ENCODE data around the gene RNASE8.

The RNASE8 gene

GRCh38 chr14:21047378-21047781, 10.2 kb upstream of the RNASE8 start:
- Histone ChIP-seq H2AFZ (ENCODE audit: low read depth) (no peak overlapping the region), H3K27me3 (ENCODE audit: insufficient read depth, low read depth) (no peaks in the 10 kb centered on the region), H3K4me2 (no peak overlapping the region), H3K4me1 (ENCODE audit: low read depth, poor library complexity, severe bottlenecking) (no peaks in the 10 kb centered on the region), H4K20me1 (ENCODE audit: insufficient read depth) (no peaks in the 10 kb centered on the region), H3K9ac (no peak overlapping the region), H3K27ac (no peak overlapping the region), H3K36me3 (ENCODE audit: insufficient read depth) (no peaks in the 10 kb centered on the region), H3K4me3 (IDR thresholded peaks at IDR 0.05; ENCODE audit: insufficient read depth, low read depth, low read length) (no peak overlapping the region), H3K79me2 (ENCODE audit: insufficient read depth, low read depth) (no peaks in the 10 kb centered on the region)
- no peak for TF ChIP-seq CTCF (conservative IDR thresholded peaks at IDR 0.05; ENCODE audit: low read depth, low read length)

GRCh38 chr14:21048638-21049037, 9.0 kb upstream of the RNASE8 start:
- Histone ChIP-seq H3K9ac (no peak overlapping the region), H2AFZ (ENCODE audit: low read depth) (no peak overlapping the region), H3K79me2 (ENCODE audit: insufficient read depth, low read depth) (no peaks in the 10 kb centered on the region), H3K36me3 (ENCODE audit: insufficient read depth) (no peaks in the 10 kb centered on the region), H3K4me2 (no peak overlapping the region), H4K20me1 (ENCODE audit: insufficient read depth) (no peaks in the 10 kb centered on the region), H3K4me3 (IDR thresholded peaks at IDR 0.05; ENCODE audit: insufficient read depth, low read depth, low read length) (no peak overlapping the region), H3K4me1 (ENCODE audit: low read depth, poor library complexity, severe bottlenecking) (no peaks in the 10 kb centered on the region), H3K27me3 (ENCODE audit: insufficient read depth, low read depth) (no peaks in the 10 kb centered on the region), H3K27ac (no peak overlapping the region)
- no peak for TF ChIP-seq CTCF (conservative IDR thresholded peaks at IDR 0.05; ENCODE audit: low read depth, low read length)

- H3K4me2 ChIP-seq, result no peak overlapping the region
- no peak overlapping the region for H3K4me3 ChIP-seq (IDR thresholded peaks at IDR 0.05; ENCODE audit: insufficient read depth, low read depth, low read length)
- no peaks in the 10 kb centered on the region for H3K4me1 ChIP-seq (ENCODE audit: low read depth, poor library complexity, severe bottlenecking)
Measured at GRCh38 chr14:21049271-21049673, 8.3 kb upstream of the RNASE8 start.

GRCh38 chr14:21050597-21050996, 7.0 kb upstream of the RNASE8 start:
- H3K36me3 ChIP-seq (ENCODE audit: insufficient read depth), result no peaks in the 10 kb centered on the region
- no peak overlapping the region for H3K4me2 ChIP-seq
- no peaks in the 10 kb centered on the region for H4K20me1 ChIP-seq (ENCODE audit: insufficient read depth)
- H2AFZ ChIP-seq (ENCODE audit: low read depth), result no peak overlapping the region
- no peak for TF ChIP-seq CTCF (conservative IDR thresholded peaks at IDR 0.05; ENCODE audit: low read depth, low read length)
- H3K4me1 ChIP-seq (ENCODE audit: low read depth, poor library complexity, severe bottlenecking), result no peaks in the 10 kb centered on the region
- no peaks in the 10 kb centered on the region for H3K27me3 ChIP-seq (ENCODE audit: insufficient read depth, low read depth)
- no peak overlapping the region for H3K9ac ChIP-seq
- no peak overlapping the region for H3K27ac ChIP-seq
- H3K79me2 ChIP-seq (ENCODE audit: insufficient read depth, low read depth), result no peaks in the 10 kb centered on the region
- H3K4me3 ChIP-seq (IDR thresholded peaks at IDR 0.05; ENCODE audit: insufficient read depth, low read depth, low read length), result no peak overlapping the region

More at GRCh38 chr14:21049271-21049673, 8.3 kb upstream of the RNASE8 start:
- H3K27ac ChIP-seq, result no peak overlapping the region
- H3K9ac ChIP-seq, result no peak overlapping the region
- no peaks in the 10 kb centered on the region for H3K79me2 ChIP-seq (ENCODE audit: insufficient read depth, low read depth)
- no peak overlapping the region for H2AFZ ChIP-seq (ENCODE audit: low read depth)
- H4K20me1 ChIP-seq (ENCODE audit: insufficient read depth), result no peaks in the 10 kb centered on the region
- H3K27me3 ChIP-seq (ENCODE audit: insufficient read depth, low read depth), result no peaks in the 10 kb centered on the region
- H3K36me3 ChIP-seq (ENCODE audit: insufficient read depth), result no peaks in the 10 kb centered on the region
- no peak for TF ChIP-seq CTCF (conservative IDR thresholded peaks at IDR 0.05; ENCODE audit: low read depth, low read length)
